Retinal pigment epithelial cell (primary cell): ENCODE measurements around the gene SLC17A1.

Source experiments
- DNase-seq: peaks from one replicate; pipeline ENCODE4 v3.0.0-alpha.2; 2010; ENCODE audit warnings: low read depth
- H3K4me3 ChIP-seq: 2 replicates; pipeline ENCODE4 v1.5.1; 2011; ENCODE audit warnings: mild to moderate bottlenecking, low read length, control low read depth, moderate library complexity
- CTCF ChIP-seq: conservative IDR thresholded peaks from 2 replicates; pipeline ENCODE4 v1.5.1; 2011; ENCODE audit warnings: low read depth, low read length, control low read depth, inconsistent platforms

Gene SLC17A1

GRCh38 chr6:25804804-25805203 is 27.0 kb downstream of the SLC17A1 start:
- H3K4me3 ChIP-seq, result no peak overlapping the region
- TF ChIP-seq CTCF, result no peak
- DNase-seq, result no peak

GRCh38 chr6:25801436-25801835 is 30.4 kb downstream of the SLC17A1 start:
- DNase-seq, result no peak
- no peak overlapping the region for H3K4me3 ChIP-seq
- no peak for TF ChIP-seq CTCF

GRCh38 chr6:25794784-25795183 is 37.1 kb downstream of the SLC17A1 start:
- TF ChIP-seq CTCF, result no peak
- H3K4me3 ChIP-seq, result no peak overlapping the region
- no peak for DNase-seq

- TF ChIP-seq CTCF, result no peak
- H3K4me3 ChIP-seq, result no peak overlapping the region
Observed at GRCh38 chr6:25793970-25794369, 37.9 kb downstream of the SLC17A1 start.

GRCh38 chr6:25792016-25792415 is 39.8 kb downstream of the SLC17A1 start:
- no peak for TF ChIP-seq CTCF
- DNase-seq, result no peak

More at GRCh38 chr6:25793970-25794369, 37.9 kb downstream of the SLC17A1 start:
- DNase-seq, result no peak

GRCh38 chr6:25789475-25789874 is 42.4 kb downstream of the SLC17A1 start:
- H3K4me3 ChIP-seq, result no peak overlapping the region
- no peak for DNase-seq
- no peak for TF ChIP-seq CTCF

More at GRCh38 chr6:25792016-25792415, 39.8 kb downstream of the SLC17A1 start:
- no peak overlapping the region for H3K4me3 ChIP-seq

GRCh38 chr6:25788305-25788922 is 43.4 kb downstream of the SLC17A1 start:
- peak; percentile 6 for DNase-seq
- no peak overlapping the region for H3K4me3 ChIP-seq
- peak; percentile 77 for TF ChIP-seq CTCF
